K562 (cell line): ENCODE data around the gene RNU6-9. TPM values are rescaled to one million over a fixed set of nuclear protein-coding genes. Genes with fewer than 3 reads are reported as not detected.

Experiments
- CBX2 ChIP-seq: fragments of 200-600 bp; sonication (generic); IDR thresholded peaks from one replicate; pipeline ENCODE4 v1.6.1; 2012; ENCODE audit warnings: mild to moderate bottlenecking, low read length, inconsistent platforms; ENCODE audit not compliant: insufficient read depth, poor library complexity, severe bottlenecking
- CREB3 ChIP-seq: fragments of 450-650 bp; conservative IDR thresholded peaks from 2 replicates; pipeline ENCODE4 v1.6.1; 2016; ENCODE audit warnings: missing genetic modification characterization, low read depth, mild to moderate bottlenecking, missing compliant biosample characterization, moderate library complexity
- GTF2B ChIP-seq: IDR thresholded peaks from 2 replicates; pipeline ENCODE4 v1.6.1; 2011; ENCODE audit not compliant: insufficient read length; ENCODE audit errors: extremely low read depth
- HBP1 ChIP-seq: fragments of 450-650 bp; formaldehyde crosslinking; IDR thresholded peaks from 2 replicates; pipeline ENCODE4 v1.4.0; 2022; ENCODE audit warnings: missing genetic modification characterization
- HDAC3 ChIP-seq: fragments of 450-650 bp; IDR thresholded peaks from 2 replicates; pipeline ENCODE4 v1.6.1; 2018; ENCODE audit warnings: borderline replicate concordance, mild to moderate bottlenecking, moderate library complexity; ENCODE audit not compliant: partially characterized antibody
- HNRNPK ChIP-seq: fragments of 200-400 bp; formaldehyde crosslinking; IDR thresholded peaks from one replicate; pipeline ENCODE4 v1.6.1; 2018; ENCODE audit warnings: mild to moderate bottlenecking, low read depth, low read length; ENCODE audit not compliant: poor library complexity, severe bottlenecking
- HNRNPLL ChIP-seq: fragments of 200-400 bp; formaldehyde crosslinking; IDR thresholded peaks from 2 replicates; pipeline ENCODE4 v1.6.1; 2017; ENCODE audit warnings: low read length, low read depth, mild to moderate bottlenecking; ENCODE audit not compliant: poor library complexity, severe bottlenecking
- KAT8 ChIP-seq: fragments of 450-650 bp; IDR thresholded peaks from 2 replicates; pipeline ENCODE4 v1.6.1; 2016; ENCODE audit warnings: low read depth, mild to moderate bottlenecking
- MAFF ChIP-seq: IDR thresholded peaks from 2 replicates; pipeline ENCODE4 v1.6.1; 2012; ENCODE audit warnings: low read length, improper control_type of control experiment
- MYNN ChIP-seq, 2 experiments: sonication (generic); formaldehyde crosslinking in 1 of 2; IDR thresholded peaks; 2 replicates each; pipeline versions ENCODE4 v1.5.0 to v1.6.1; 2016 to 2020; ENCODE audit warnings: antibody characterized with exemption in 1 of 2, missing genetic modification reagents in 1 of 2
- POLR2AphosphoS2 ChIP-seq: IDR thresholded peaks from 2 replicates; pipeline ENCODE4 v1.6.1; 2012; ENCODE audit warnings: low read length, improper control_type of control experiment
- POLR3A ChIP-seq: IDR thresholded peaks from 2 replicates; pipeline ENCODE4 v1.6.1; 2011; ENCODE audit warnings: borderline replicate concordance, mild to moderate bottlenecking, moderate library complexity; ENCODE audit not compliant: insufficient read length, insufficient read depth; ENCODE audit errors: extremely low read depth
- POU5F1 ChIP-seq: fragments of 150-350 bp; IDR thresholded peaks from 2 replicates; pipeline ENCODE4 v1.6.1; 2014; ENCODE audit warnings: borderline replicate concordance, low read length, low read depth, mild to moderate bottlenecking; ENCODE audit not compliant: partially characterized antibody
- RAD21 ChIP-seq, 2 experiments: fragments of 250-450 bp in 1 of 2; fragments of 450-650 bp in 1 of 2; sonication (Bioruptor Pico) in 1 of 2; formaldehyde crosslinking in 1 of 2; IDR thresholded peaks in 1 of 2; conservative IDR thresholded peaks in 1 of 2; 2 replicates each; pipeline versions ENCODE4 v1.4.0 to v1.8.0; 2020 to 2022; ENCODE audit warnings: mild to moderate bottlenecking in 2 of 2, moderate library complexity in 1 of 2
- RNF2 ChIP-seq: sonication (generic); IDR thresholded peaks from 2 replicates; pipeline ENCODE4 v1.6.1; 2016
- SMARCE1 ChIP-seq: fragments of 450-650 bp; IDR thresholded peaks from 2 replicates; pipeline ENCODE4 v1.7.1; 2016; ENCODE audit warnings: mild to moderate bottlenecking
- SREBF2 ChIP-seq: sonication (generic); formaldehyde crosslinking; IDR thresholded peaks from 2 replicates; pipeline ENCODE4 v1.4.0; 2020; ENCODE audit warnings: mild to moderate bottlenecking, missing genetic modification reagents
- SRSF1 ChIP-seq: fragments of 200-400 bp; formaldehyde crosslinking; IDR thresholded peaks from 2 replicates; pipeline ENCODE4 v1.6.1; 2017; ENCODE audit warnings: mild to moderate bottlenecking, low read depth, low read length, moderate library complexity
- VEZF1 ChIP-seq: fragments of 200-800 bp; sonication (Bioruptor generic); IDR thresholded peaks from 2 replicates; pipeline ENCODE4 v1.6.1; 2017; ENCODE audit warnings: missing genetic modification characterization, missing compliant biosample characterization
- XRCC4 ChIP-seq: IDR thresholded peaks from one replicate; pipeline ENCODE4 v1.6.1; 2011; ENCODE audit not compliant: insufficient read depth, insufficient read length; ENCODE audit errors: extremely low read depth
- ZFP1 ChIP-seq: fragments of 450-650 bp; formaldehyde crosslinking; IDR thresholded peaks from 2 replicates; pipeline ENCODE4 v1.4.0; 2020; ENCODE audit warnings: mild to moderate bottlenecking, mixed read lengths
- ZKSCAN1 ChIP-seq: fragments of 150-350 bp; IDR thresholded peaks from 2 replicates; pipeline ENCODE4 v1.6.1; 2016; ENCODE audit warnings: low read depth, low read length
- ZNF124 ChIP-seq: sonication (generic); formaldehyde crosslinking; IDR thresholded peaks from 2 replicates; pipeline ENCODE4 v1.8.1; 2022; ENCODE audit warnings: missing genetic modification reagents
- ZNF212 ChIP-seq: fragments of 450-650 bp; formaldehyde crosslinking; IDR thresholded peaks from 2 replicates; pipeline ENCODE4 v1.4.0; 2020; ENCODE audit warnings: mild to moderate bottlenecking
- ZNF347 ChIP-seq: fragments of 450-650 bp; formaldehyde crosslinking; IDR thresholded peaks from 2 replicates; pipeline ENCODE4 v1.4.0; 2020; ENCODE audit warnings: low read depth, mild to moderate bottlenecking, moderate library complexity
- ZSCAN29 ChIP-seq: fragments of 450-650 bp; IDR thresholded peaks from 2 replicates; pipeline ENCODE4 v1.6.1; 2017
- polyA plus RNA-seq, 8 experiments: library from polyadenylated mRNA; depleted of rRNA in 4 of 8; stranded (reverse) in 5 of 8; unstranded in 3 of 8; fragments of >200 nt; fragmentation: Nextera tagmentation in 2 of 8; fragmentation: Illumina TruSeq in 1 of 8; extraction: Ambion mirVana in 2 of 8; extraction: Trizol in 1 of 8; gene quantifications; 2 replicates each; pipeline versions ENCODE4 v1.2.1 to v1.2.3, GENCODE V29; 2011 to 2014; ENCODE audit warnings: inconsistent platforms in 1 of 8, missing spikeins in 1 of 8
- total RNA-seq, 7 experiments: library from RNA; depleted of rRNA in 6 of 7; stranded (reverse); fragments of >200 nt in 6 of 7; fragmentation: Illumina TruSeq in 2 of 7; extraction: Trizol in 2 of 7; gene quantifications; 2 replicates each; pipeline versions ENCODE4 v1.2.1 to v1.2.3, GENCODE V29; 2011 to 2021; ENCODE audit warnings: low replicate concordance in 1 of 7

RNU6-9 gene
- total and polyA plus RNA-seq, 9 of the 15 experiments (the other 6 are each of a cell fraction or from before 2014, with no cell fraction given), result not detected

- TF ChIP-seq GTF2B, result no peak
- no peak for TF ChIP-seq CBX2
- no peak for TF ChIP-seq RNF2
- TF ChIP-seq KAT8, result no peak
- TF ChIP-seq ZNF212 (CRISPR knock-in tag), result no peak
- TF ChIP-seq XRCC4, result no peak
- no peak for TF ChIP-seq HNRNPK
- no peak for TF ChIP-seq ZSCAN29
- TF ChIP-seq MAFF, result no peak
- no peak for TF ChIP-seq SREBF2
- no peak for TF ChIP-seq HDAC3
- TF ChIP-seq VEZF1, result no peak
- TF ChIP-seq SRSF1, result no peak
- TF ChIP-seq CREB3, result no peak
- no peak for TF ChIP-seq POLR3A
- no peak; the same call in 1 of the 2 replicates for TF ChIP-seq SMARCE1
- no peak for TF ChIP-seq POLR2AphosphoS2
- TF ChIP-seq ZNF347 (CRISPR knock-in tag), result no peak
- no peak for TF ChIP-seq ZKSCAN1
- no peak for TF ChIP-seq ZFP1 (CRISPR knock-in tag)
- TF ChIP-seq POU5F1, result no peak
- TF ChIP-seq RAD21 (CRISPR knock-in tag; conservative IDR thresholded peaks at IDR 0.05 in 1 of 2, IDR thresholded peaks at IDR 0.05 in 1 of 2), result peak in 1 of 2 experiments; percentile 29; a peak in 1 of 4 replicates
- no peak for TF ChIP-seq HBP1 (CRISPR knock-in tag)
- TF ChIP-seq HNRNPLL, result no peak
- TF ChIP-seq MYNN (IDR thresholded peaks at IDR 0.05), result no peak; the same call in 1 of the 2 replicates
- TF ChIP-seq MYNN (CRISPR knock-in tag; IDR thresholded peaks at IDR 0.05), result no peak
- TF ChIP-seq ZNF124, result no peak
Measured at GRCh38 chr19:925087-925525, 31.8 kb downstream of the RNU6-9 start (continued).
